ENCODE measurements around the gene DFFB.

- TF ChIP-seq CTCF (IDR thresholded peaks at IDR 0.05) = no peak
- no peak for TF ChIP-seq POLR2A (IDR thresholded peaks at IDR 0.05)
These were observed 45.4 kb downstream of the DFFB start for GRCh38 chr1:3902571-3903091.
